Kidney (tissue), 14 donors: ENCODE data around the gene MTOR. TPM values are rescaled to one million over a fixed set of nuclear protein-coding genes. Genes with fewer than 3 reads are reported as not detected.
"Not testable (repeated sequence)": the region's sequence is repeated elsewhere in the genome, so short reads cannot be mapped to it uniquely, and the experiment has no call there.

Experiments used
- DNase-seq, 5 donors: peaks; one replicate each; pipeline ENCODE4 v3.0.0-alpha.2; 2013 to 2020
- FAIRE-seq: peaks from 2 replicates; lab custom pipeline; 2012; peaks lifted over from hg19 to GRCh38; lab: Jason Lieb, UNC
- H3K27ac ChIP-seq, 2 donors: one replicate each; pipeline ENCODE4 v1.7.0; 2013; ENCODE audit warnings: low read depth in 2 of 2, low read length in 2 of 2, inconsistent platforms in 1 of 2
- H3K27me3 ChIP-seq: one replicate; pipeline ENCODE4 v1.7.1; 2013; ENCODE audit warnings: low read length, inconsistent platforms; ENCODE audit not compliant: control insufficient read depth, insufficient read depth
- H3K36me3 ChIP-seq, 3 donors: one replicate each; pipeline versions ENCODE4 v1.7.0 to v1.7.1; 2013; ENCODE audit warnings: low read length in 3 of 3, control low read depth in 1 of 3, inconsistent platforms in 1 of 3; ENCODE audit not compliant: insufficient read depth in 3 of 3, control insufficient read depth in 2 of 3
- H3K4me1 ChIP-seq, 3 donors: one replicate each; pipeline versions ENCODE4 v1.7.0 to v1.7.1; 2013; ENCODE audit warnings: low read length in 3 of 3, inconsistent platforms in 1 of 3, low read depth in 1 of 3; ENCODE audit not compliant: control insufficient read depth in 2 of 3, insufficient read depth in 2 of 3
- H3K4me3 ChIP-seq, 3 donors: one replicate each; pipeline versions ENCODE4 v1.7.0 to v1.8.1; 2013; ENCODE audit warnings: low read length in 3 of 3, control low read depth in 1 of 3, inconsistent platforms in 1 of 3
- H3K9ac ChIP-seq, 3 donors: one replicate each; pipeline versions ENCODE4 v1.7.0 to v1.7.1; 2013; ENCODE audit warnings: low read length in 3 of 3, control low read depth in 1 of 3, inconsistent platforms in 1 of 3
- H3K9me3 ChIP-seq, 3 donors: one replicate each; pipeline versions ENCODE4 v1.7.0 to v1.7.1; 2013; ENCODE audit warnings: low read length in 3 of 3, control low read depth in 1 of 3, inconsistent platforms in 1 of 3; ENCODE audit not compliant: control insufficient read depth in 2 of 3, insufficient read depth in 1 of 3
- CTCF ChIP-seq: IDR thresholded peaks from 3 replicates; pipeline ENCODE4 v1.5.1; 2012; ENCODE audit warnings: mild to moderate bottlenecking, moderate library complexity, borderline replicate concordance; ENCODE audit not compliant: insufficient read depth; ENCODE audit errors: extremely low read depth
- intact Hi-C: fragments of 100-400 bp; cut with DNase I; formaldehyde crosslinking; loops from one replicate; pipeline ENCODE4 v1.11.1; 2022
- polyA plus RNA-seq: library from polyadenylated mRNA; stranded (reverse); fragments of 350-450 nt; fragmentation: Illumina TruSeq; extraction: RNeasy Lipid Tissue Mini Kit (QIAGEN cat#74804); gene quantifications from one replicate; pipeline ENCODE4 v1.2.3, GENCODE V29; 2014; ENCODE audit warnings: low read depth, low replicate concordance; ENCODE audit not compliant: insufficient read depth
- total RNA-seq: library from RNA; stranded (reverse); fragmentation: NEBNext Ultra II Directional; extraction: Animal tissue kit (Norgen Biotek cat#: 25700); gene quantifications from one replicate; pipeline ENCODE4 v1.2.1, GENCODE V29; 2021
- donor health status: control.
- donor health status: control.
- donor health status: control.
- donor health status: control.
- donor health status: control.
- donor health status: DM: yes; HTN: yes; CAD: no.
- donor health status: Normal renal cell carcinoma (clear cell type).

Gene MTOR
- total and polyA plus RNA-seq, 2 donors from 2014 or later = 16.0 to 36.8 TPM

GRCh38 chr1:11307852-11308251 is 45.5 kb upstream of the MTOR start:
- no peak for DNase-seq
- Histone ChIP-seq H3K27me3 (no peaks in the 10 kb centered on the region), H3K36me3 (no peaks in the 10 kb centered on the region), H3K9ac (no peak overlapping the region), H3K27ac (no peak overlapping the region), H3K9me3 (no peaks in the 10 kb centered on the region), H3K4me1 (no peaks in the 10 kb centered on the region), H3K4me3 (no peak overlapping the region)
- intact Hi-C loops = no loop called here
- no peak for TF ChIP-seq CTCF
- FAIRE-seq = no peak

GRCh38 chr1:11305516-11305915 is 43.2 kb upstream of the MTOR start:
- H3K9me3 ChIP-seq, H3K27me3 ChIP-seq, H3K9ac ChIP-seq, H3K27ac ChIP-seq, intact Hi-C loops, FAIRE-seq, H3K4me3 ChIP-seq, H3K4me1 ChIP-seq, DNase-seq, H3K36me3 ChIP-seq: not testable (repeated sequence)

GRCh38 chr1:11302366-11302765 is 40.0 kb upstream of the MTOR start:
- Histone ChIP-seq H3K9ac (no peak overlapping the region), H3K27me3 (no peaks in the 10 kb centered on the region), H3K36me3 (no peaks in the 10 kb centered on the region), H3K9me3 (no peaks in the 10 kb centered on the region), H3K27ac (no peak overlapping the region), H3K4me3 (no peak overlapping the region), H3K4me1 (no peaks in the 10 kb centered on the region)
- TF ChIP-seq CTCF = no peak
- intact Hi-C loops = no loop called here
- DNase-seq (no peak), FAIRE-seq (no peak)

GRCh38 chr1:11301601-11302000 is 39.2 kb upstream of the MTOR start:
- DNase-seq (no peak), FAIRE-seq (no peak)
- no peak overlapping the region for H3K27ac ChIP-seq
- no peaks in the 10 kb centered on the region for H3K27me3 ChIP-seq
- H3K4me1 ChIP-seq = no peaks in the 10 kb centered on the region
- no peak for TF ChIP-seq CTCF
- no peaks in the 10 kb centered on the region for H3K9me3 ChIP-seq
- H3K4me3 ChIP-seq = no peak overlapping the region
- H3K9ac ChIP-seq = no peak overlapping the region
- intact Hi-C loops = no loop called here
- no peaks in the 10 kb centered on the region for H3K36me3 ChIP-seq
